Measurements from ENCODE around the gene GPR107.

The GPR107 gene

DNA sequence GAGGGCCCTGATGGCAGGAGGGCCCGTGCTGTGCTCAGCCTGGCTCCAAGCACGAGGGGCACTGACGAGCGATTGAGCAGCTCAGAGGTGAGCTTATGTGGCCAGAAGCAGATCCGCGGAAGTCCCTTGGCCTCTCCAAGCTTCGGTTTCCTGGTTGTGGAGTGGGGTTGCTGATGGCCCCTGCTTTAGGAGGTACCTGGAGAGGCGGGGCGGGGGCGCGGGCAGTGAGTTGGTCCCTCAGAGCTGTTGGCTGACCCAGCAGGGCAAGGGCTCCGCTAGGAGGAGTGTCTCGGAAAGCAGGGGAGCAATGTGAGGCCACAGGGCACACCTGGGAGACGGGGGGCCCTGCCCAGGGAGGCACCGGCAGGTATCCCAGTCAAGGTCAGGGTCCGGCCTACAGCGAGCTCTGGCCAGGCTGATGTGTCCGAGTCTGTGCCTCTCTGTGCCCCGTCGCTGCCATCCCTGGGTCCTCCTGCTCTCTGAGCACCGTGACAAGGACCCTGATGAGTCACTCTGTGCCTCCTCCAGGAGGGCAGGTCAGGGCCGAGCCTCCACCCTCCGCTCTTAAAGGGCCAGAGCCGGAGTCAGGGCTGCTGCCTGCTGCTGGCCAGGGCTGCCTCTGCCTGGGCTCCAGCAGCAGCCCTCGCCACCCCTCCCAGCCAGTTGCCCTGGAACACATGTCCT is 133.3 kb downstream of the GPR107 start:
- no peak for DNase-seq

DNA sequence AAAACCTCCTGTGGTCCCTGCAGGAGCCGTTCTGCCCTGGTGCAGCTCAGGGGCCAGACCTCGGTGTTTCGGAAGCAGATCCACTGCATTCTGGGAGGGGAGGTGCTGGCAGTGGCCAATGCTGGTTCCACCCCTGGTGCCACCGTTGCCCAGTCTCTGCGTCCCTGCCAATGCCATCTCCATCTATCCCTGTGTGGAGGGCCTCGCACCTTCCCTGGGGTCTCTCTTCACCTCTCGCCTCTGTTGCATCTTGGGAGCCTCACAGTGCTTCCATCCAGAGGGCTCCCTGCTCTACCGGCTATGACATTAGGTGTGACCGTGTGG is 133.8 kb downstream of the GPR107 start:
- DNase-seq: no peak

DNA sequence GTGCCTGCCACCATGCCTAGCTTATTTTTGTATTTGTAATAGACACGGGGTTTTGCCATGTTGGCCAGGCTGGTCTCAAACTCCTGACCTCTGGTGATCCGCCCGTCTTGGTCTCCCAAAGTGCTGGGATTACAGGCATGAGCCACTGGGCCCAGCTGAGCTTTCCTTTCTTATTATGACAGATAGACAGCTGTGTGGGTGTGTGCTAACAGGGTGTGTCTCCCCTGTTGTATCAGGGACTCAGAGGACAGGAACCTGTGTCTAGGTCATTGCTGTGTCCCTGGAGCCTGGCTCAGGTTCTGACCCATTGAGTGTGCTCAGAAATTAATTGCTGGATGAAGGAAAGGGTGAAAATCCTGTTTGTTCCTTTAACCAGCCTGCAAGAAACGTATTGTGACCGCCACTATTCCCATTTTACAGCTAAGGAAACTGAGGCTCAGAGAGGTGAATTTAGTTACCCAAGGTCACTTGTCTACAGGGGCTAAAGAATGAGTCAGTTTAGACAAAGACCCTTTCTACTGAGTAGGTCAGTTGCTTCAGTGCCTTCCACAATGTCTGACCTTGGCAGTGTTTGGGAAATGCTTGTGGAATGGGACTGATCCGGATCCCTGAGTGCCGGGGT is 135.3 kb downstream of the GPR107 start:
- no peak for DNase-seq
